NB4 (cell line): Measurements from ENCODE around the gene ZC3H8.

ENCODE experiments used
- CTCF ChIP-seq: IDR thresholded peaks from one replicate; pipeline ENCODE4 v1.5.1; 2012; ENCODE audit warnings: low read depth, low read length
- POLR2A ChIP-seq: IDR thresholded peaks from 2 replicates; pipeline ENCODE4 v1.6.1; 2011; ENCODE audit warnings: mild to moderate bottlenecking; ENCODE audit not compliant: insufficient read length; ENCODE audit errors: extremely low read depth

- no peak for TF ChIP-seq POLR2A
- no peak for TF ChIP-seq CTCF
Observed at GRCh38 chr2:112296407-112296806, 41.6 kb upstream of the ZC3H8 start.
